SW 1271 (cell line): ENCODE measurements around the gene YIPF4.
"Not testable (repeated sequence)": the region's sequence is repeated elsewhere in the genome, so short reads cannot be mapped to it uniquely, and the experiment has no call there.

Source experiments
- DNase-seq, 2 experiments: peaks; one replicate each; lab custom pipeline; 2025; lab: John Stamatoyannopoulos, UW

Gene YIPF4

GRCh38 chr2:32277674-32278477 is at the start of gene YIPF4:
Gene YIPF4, plus strand, starts transcription at chr2:32277904. Its CDS starts 252 bp downstream, at chr2:32278156.
- peak; percentile 87 to 97 for DNase-seq

- DNase-seq, result no peak
Measured at GRCh38 chr2:32228181-32228580, 49.5 kb upstream of the YIPF4 start.

GRCh38 chr2:32229635-32230034 is 48.1 kb upstream of the YIPF4 start:
- DNase-seq, result no peak

- no peak for DNase-seq
Measured at GRCh38 chr2:32231959-32232358, 45.7 kb upstream of the YIPF4 start.

- DNase-seq, result no peak
Measured at GRCh38 chr2:32235315-32235714, 42.4 kb upstream of the YIPF4 start.

GRCh38 chr2:32237488-32237887 is 40.2 kb upstream of the YIPF4 start:
- DNase-seq, result no peak

- no peak for DNase-seq
Measured at GRCh38 chr2:32237996-32238395, 39.7 kb upstream of the YIPF4 start.

- no peak for DNase-seq
Measured at GRCh38 chr2:32242331-32242730, 35.4 kb upstream of the YIPF4 start.

- DNase-seq, result no peak
Measured at GRCh38 chr2:32246911-32247310, 30.8 kb upstream of the YIPF4 start.

- no peak for DNase-seq
Measured at GRCh38 chr2:32248299-32248698, 29.4 kb upstream of the YIPF4 start.

GRCh38 chr2:32249731-32250236 is 27.9 kb upstream of the YIPF4 start:
- no peak for DNase-seq

GRCh38 chr2:32250290-32250689 is 27.4 kb upstream of the YIPF4 start:
- no peak for DNase-seq

- no peak for DNase-seq
Measured at GRCh38 chr2:32258242-32258641, 19.5 kb upstream of the YIPF4 start.

GRCh38 chr2:32260376-32260775 is 17.3 kb upstream of the YIPF4 start:
- DNase-seq, result no peak

- no peak for DNase-seq
Measured at GRCh38 chr2:32262105-32262504, 15.6 kb upstream of the YIPF4 start.

GRCh38 chr2:32264422-32265105 is 13.1 kb upstream of the YIPF4 start, which contains the start of gene NLRC4:
Gene NLRC4, minus strand, starts transcription at chr2:32264886. Its CDS starts 8,111 bp downstream, at chr2:32256775.
- no peak for DNase-seq

- no peak for DNase-seq
Measured at GRCh38 chr2:32271063-32271462, 6.6 kb upstream of the YIPF4 start.

- no peak for DNase-seq
Measured at GRCh38 chr2:32272279-32272678, 5.4 kb upstream of the YIPF4 start.

- no peak for DNase-seq
Measured at GRCh38 chr2:32274289-32274688, 3.4 kb upstream of the YIPF4 start.

GRCh38 chr2:32275790-32276189 is 1.9 kb upstream of the YIPF4 start:
- DNase-seq, result not testable (repeated sequence)

- no peak for DNase-seq
Measured at GRCh38 chr2:32277363-32277673, 386 bp upstream of the YIPF4 start.

- DNase-seq, result no peak
Measured at GRCh38 chr2:32278478-32278853, 762 bp downstream of the YIPF4 start.

- DNase-seq, result no peak
Measured at GRCh38 chr2:32284321-32284720, 6.6 kb downstream of the YIPF4 start.
